CD4-positive, alpha-beta memory T cell (primary cell): ENCODE data around the gene CCDC87. TPM values are rescaled to one million over a fixed set of nuclear protein-coding genes. Genes with fewer than 3 reads are reported as not detected.
A peak's percentile ranks its signal among the peaks of the same experiment; 100 is the strongest.

Experiments used
- CTCF ChIA-PET: fragments of 350-600 bp; sonication (Branson Sonifier 250); formaldehyde crosslinking; loops from one replicate; lab custom pipeline; 2021; ENCODE audit warnings: inconsistent platforms; ENCODE audit not compliant: partially characterized antibody; lab: Charles Lee
- POLR2A ChIA-PET: fragments of 350-600 bp; sonication (Branson Sonifier 250); formaldehyde crosslinking; loops from one replicate; lab custom pipeline; 2021; ENCODE audit not compliant: partially characterized antibody; lab: Charles Lee
- DNase-seq, 5 donors: peaks; one replicate each; pipeline versions ENCODE4 v3.0.0 to v3.0.0-alpha.2; 2020 to 2022; ENCODE audit warnings: mixed read lengths in 1 of 5
- H3K27ac ChIP-seq: one replicate; pipeline ENCODE4 v1.7.0; 2013; ENCODE audit warnings: low read depth, low read length
- H3K27me3 ChIP-seq: 2 replicates; pipeline ENCODE4 v1.7.0; 2013; ENCODE audit warnings: mild to moderate bottlenecking, low read length, moderate library complexity; ENCODE audit not compliant: insufficient read depth
- H3K36me3 ChIP-seq: 2 replicates; pipeline ENCODE4 v1.7.0; 2013; ENCODE audit warnings: mild to moderate bottlenecking, low read length, moderate library complexity; ENCODE audit not compliant: insufficient read depth
- H3K4me1 ChIP-seq: 2 replicates; pipeline ENCODE4 v1.7.0; 2013; ENCODE audit warnings: mild to moderate bottlenecking, low read length, moderate library complexity; ENCODE audit not compliant: insufficient read depth
- H3K4me3 ChIP-seq, 2 donors: one replicate each; pipeline ENCODE4 v1.7.0; 2013; ENCODE audit warnings: low read length in 2 of 2, mild to moderate bottlenecking in 1 of 2
- H3K9me3 ChIP-seq, 2 donors: one replicate each; pipeline ENCODE4 v1.7.0; 2013; ENCODE audit warnings: low read length in 2 of 2, control low read depth in 1 of 2; ENCODE audit not compliant: control insufficient read depth in 1 of 2
- H3K27ac Mint-ChIP-seq, 7 donors: one replicate each; pipeline ENCODE4 v1.8.0; 2020 to 2021; ENCODE audit warnings: mixed read lengths in 7 of 7, mild to moderate bottlenecking in 6 of 7, inconsistent platforms in 3 of 7, moderate library complexity in 3 of 7
- H3K27me3 Mint-ChIP-seq, 2 donors: one replicate each; pipeline ENCODE4 v1.8.0; 2020 to 2021; ENCODE audit warnings: mixed read lengths in 2 of 2
- H3K36me3 Mint-ChIP-seq, 2 donors: one replicate each; pipeline ENCODE4 v1.8.0; 2020 to 2021; ENCODE audit warnings: mixed read lengths in 2 of 2, inconsistent platforms in 1 of 2, mild to moderate bottlenecking in 1 of 2
- H3K4me1 Mint-ChIP-seq, 4 donors: one replicate each; pipeline ENCODE4 v1.8.0; 2020 to 2021; ENCODE audit warnings: mixed read lengths in 4 of 4, mild to moderate bottlenecking in 1 of 4
- H3K4me3 Mint-ChIP-seq, 8 donors: one replicate each; pipeline ENCODE4 v1.8.0; 2020 to 2021; ENCODE audit warnings: mixed read lengths in 8 of 8, mild to moderate bottlenecking in 7 of 8, moderate library complexity in 6 of 8, inconsistent platforms in 3 of 8
- H3K9me3 Mint-ChIP-seq, 8 donors: one replicate each; pipeline ENCODE4 v1.8.0; 2020 to 2021; ENCODE audit warnings: mixed read lengths in 8 of 8, mild to moderate bottlenecking in 5 of 8, inconsistent platforms in 3 of 8, moderate library complexity in 1 of 8
- intact Hi-C: fragments of 100-400 bp; cut with micrococcal nuclease; formaldehyde crosslinking; loops from one replicate; pipeline ENCODE4 v1.15.1; 2023
- polyA plus RNA-seq, 2 donors: library from polyadenylated mRNA; unstranded; fragments of 300-500 nt; fragmentation: Illumina TruSeq; gene quantifications; one replicate each; pipeline ENCODE4 v1.2.3, GENCODE V29; 2021
- total RNA-seq, 2 experiments: library from RNA; stranded (reverse); gene quantifications; one replicate each; pipeline ENCODE4 v1.2.3, GENCODE V29; 2021

CCDC87 gene
- total and polyA plus RNA-seq, 4 experiments from 2014 or later: 0.34 TPM; not detected in 3

DNA sequence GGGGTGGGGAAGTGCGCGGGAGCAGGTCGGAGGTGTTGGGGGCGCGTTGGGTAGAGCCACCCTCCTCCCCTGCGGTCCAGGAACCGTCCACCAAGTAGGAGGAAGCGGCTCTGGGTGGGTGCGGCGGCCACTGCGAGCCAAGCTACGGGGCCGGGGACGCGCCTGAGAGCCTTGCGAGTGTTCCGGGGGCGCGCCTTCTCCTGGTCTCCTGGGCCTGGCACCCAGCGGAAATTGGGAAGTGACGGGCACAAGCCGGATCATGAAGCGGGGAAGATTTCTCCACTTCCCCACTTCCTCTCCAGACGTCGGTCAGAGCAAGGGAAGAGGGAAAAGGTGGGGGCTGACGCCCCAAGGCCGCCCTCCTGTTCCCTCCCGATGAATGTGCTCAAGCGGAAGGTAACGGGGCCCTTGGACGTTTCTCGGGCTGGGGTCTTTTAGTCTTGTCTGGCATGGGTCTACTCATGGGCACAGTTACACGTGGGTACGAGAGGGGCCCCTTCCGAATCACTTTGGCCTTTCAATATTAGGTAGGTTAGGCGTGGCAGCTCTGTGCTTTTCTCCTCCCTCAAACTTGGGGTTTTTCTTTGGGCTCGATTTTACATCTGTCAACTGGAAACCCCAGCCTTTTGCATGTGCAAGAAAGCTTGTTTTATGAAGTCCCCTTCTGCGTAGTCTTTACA lies 24.4 kb upstream of the CCDC87 start:
- no peaks in the 10 kb centered on the region for H3K27me3 ChIP-seq
- H3K9me3 Mint-ChIP-seq: peaks cover 0 to 8% (median 0%) of the 10 kb centered on the region in 8 donors
- H3K4me1 ChIP-seq: peaks cover 48% of the 10 kb centered on the region
- DNase-seq: peak in 4 of 5 donors; percentile 31 to 69 (median 43)
- H3K4me3 Mint-ChIP-seq: peak overlapping the region; percentile 96 to 100 (median 98)
- H3K9me3 ChIP-seq: no peaks in the 10 kb centered on the region
- H3K4me3 ChIP-seq: peak overlapping the region; percentile 17 to 99
- peak overlapping the region; percentile 97 for H3K27ac ChIP-seq
- ChIA-PET POLR2A (interaction anchor here (0.6 to 17.7 kb wide), 35 partner anchors 8 to 755 kb away, joined by 3 to 442 read pairs (median 6); partner anchors contain the start of genes ACTN3, B4GAT1, CCDC87 and CCS), CTCF (interaction anchor here (0.9 to 2.6 kb wide), 9 partner anchors 20 to 757 kb away, joined by 3 to 19 read pairs (median 3); partner anchors contain the start of genes CCDC87, CCS, MRPL11 and MUS81)
- peaks cover 32 to 70% (median 46%) of the 10 kb centered on the region in 4 donors for H3K4me1 Mint-ChIP-seq
- H3K36me3 ChIP-seq: no peaks in the 10 kb centered on the region
- intact Hi-C loops: loop anchor here (5.0 kb wide), 2 partner anchors 125 to 150 kb away; partner anchors contain the start of gene PELI3
- no peaks in the 10 kb centered on the region for H3K27me3 Mint-ChIP-seq
- H3K36me3 Mint-ChIP-seq: peaks cover 13 to 42% of the 10 kb centered on the region in 2 donors
- H3K27ac Mint-ChIP-seq: peak overlapping the region; percentile 98 to 100 (median 99)

DNA sequence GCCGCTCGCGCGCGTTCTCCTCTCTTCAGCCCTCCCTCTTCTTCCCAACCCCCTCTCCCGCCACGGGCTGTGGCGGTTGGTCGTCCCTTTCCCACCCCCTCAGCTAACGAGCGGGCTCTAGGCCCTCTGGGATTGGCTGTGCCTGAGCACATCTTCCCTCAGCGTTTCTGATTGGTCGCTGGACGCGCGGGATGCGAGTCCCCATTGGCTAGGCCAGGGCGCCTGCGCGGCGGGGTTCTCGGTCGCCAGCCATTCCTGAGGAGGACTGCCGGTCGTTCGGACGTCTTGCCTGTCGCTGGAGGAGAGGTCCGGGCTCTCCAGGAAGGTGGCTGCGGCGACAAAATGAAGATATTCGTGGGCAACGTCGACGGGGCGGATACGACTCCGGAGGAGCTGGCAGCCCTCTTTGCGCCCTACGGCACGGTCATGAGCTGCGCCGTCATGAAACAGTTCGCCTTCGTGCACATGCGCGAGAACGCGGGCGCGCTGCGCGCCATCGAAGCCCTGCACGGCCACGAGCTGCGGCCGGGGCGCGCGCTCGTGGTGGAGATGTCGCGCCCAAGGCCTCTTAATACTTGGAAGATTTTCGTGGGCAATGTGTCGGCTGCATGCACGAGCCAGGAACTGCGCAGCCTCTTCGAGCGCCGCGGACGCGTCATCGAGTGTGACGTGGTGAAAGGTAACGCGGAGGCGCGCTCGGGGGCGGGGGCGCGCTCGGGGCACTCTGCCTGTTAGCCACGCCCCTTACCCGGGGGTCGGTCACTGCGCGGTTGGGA lies 23.7 kb upstream of the CCDC87 start, which contains the start of gene RBM14:
Gene RBM14, plus strand, starts transcription at position 252 of the 776 bp plus-strand sequence. Its CDS starts 91 bp downstream, at position 343.
- intact Hi-C loops: loop anchor here (1.0 to 5.0 kb wide), 6 partner anchors 22 to 149 kb away; partner anchors contain the start of genes CCDC87, CCS, PELI3 and RBM4
- peaks cover 13 to 36% of the 10 kb centered on the region in 2 donors for H3K36me3 Mint-ChIP-seq
- POLR2A ChIA-PET: interaction anchor here (0.6 to 17.7 kb wide), 35 partner anchors 9 to 756 kb away, joined by 3 to 442 read pairs (median 6); partner anchors contain the start of genes ACTN3, CCDC87, CCS and CTSF
- no peaks in the 10 kb centered on the region for H3K27me3 Mint-ChIP-seq
- peak within 1 kb of the TSS; percentile 96 to 100 (median 98) for H3K4me3 Mint-ChIP-seq
- DNase-seq: peak; percentile 99 to 100 (median 99)
- H3K27ac Mint-ChIP-seq: peak within 1 kb of the TSS; percentile 98 to 100 (median 99)
- Histone ChIP-seq H3K4me1 (peaks cover 40% of the 10 kb centered on the region), H3K9me3 (no peaks in the 10 kb centered on the region), H3K36me3 (no peaks in the 10 kb centered on the region), H3K27me3 (no peaks in the 10 kb centered on the region), H3K4me3 (peak within 1 kb of the TSS; percentile 70 to 99), H3K27ac (peak within 1 kb of the TSS; percentile 97)
- CTCF ChIA-PET: interaction anchor here (1.2 to 2.6 kb wide), 5 partner anchors 21 to 82 kb away, joined by 3 to 19 read pairs (median 7); partner anchors contain the start of genes CCDC87, CCS, RBM4 and RBM4B
- H3K4me1 Mint-ChIP-seq: peaks cover 30 to 63% (median 40%) of the 10 kb centered on the region in 4 donors
- peaks cover 0 to 8% (median 0%) of the 10 kb centered on the region in 8 donors for H3K9me3 Mint-ChIP-seq

DNA sequence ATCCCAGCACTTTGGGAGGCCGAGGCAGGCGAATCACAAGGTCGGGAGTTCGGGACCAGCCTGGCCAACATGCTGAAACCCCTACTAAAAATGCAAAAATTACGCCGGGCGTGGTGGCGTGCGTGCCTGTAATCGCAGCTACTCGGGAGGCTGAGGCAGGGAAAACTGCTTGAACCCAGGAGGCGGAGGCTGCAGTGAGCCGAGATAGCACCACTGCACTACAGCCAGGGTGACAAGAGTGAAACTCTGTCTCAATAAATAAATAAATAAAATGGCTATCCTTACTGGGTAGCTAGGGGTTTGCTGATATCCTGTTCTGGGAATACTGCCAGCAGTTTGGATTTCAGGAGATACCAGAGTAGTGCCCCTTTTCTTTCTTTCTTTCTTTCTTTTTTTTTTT lies 21.2 kb upstream of the CCDC87 start:
- Histone ChIP-seq H3K27ac (no peak overlapping the region), H3K9me3 (no peaks in the 10 kb centered on the region), H3K4me3 (no peak overlapping the region), H3K36me3 (no peaks in the 10 kb centered on the region), H3K4me1 (peaks cover 33% of the 10 kb centered on the region), H3K27me3 (no peaks in the 10 kb centered on the region)
- H3K4me3 Mint-ChIP-seq: no peak overlapping the region
- DNase-seq: no peak
- peaks cover 8 to 29% of the 10 kb centered on the region in 2 donors for H3K36me3 Mint-ChIP-seq
- peaks cover 23 to 52% (median 34%) of the 10 kb centered on the region in 4 donors for H3K4me1 Mint-ChIP-seq
- POLR2A ChIA-PET: interaction anchor here (1.4 to 17.7 kb wide), 2 partner anchors 21 to 175 kb away, joined by 4 to 442 read pairs; partner anchors contain the start of genes MRPL11 and RBM4
- intact Hi-C loops: no loop called here
- H3K9me3 Mint-ChIP-seq: peaks cover 0 to 8% (median 0%) of the 10 kb centered on the region in 8 donors
- H3K27me3 Mint-ChIP-seq: no peaks in the 10 kb centered on the region
- CTCF ChIA-PET: interaction anchor here (0.8 kb wide), 1 partner anchor 24 kb away, joined by 3 read pairs; no protein-coding TSS in a partner anchor
- no peak overlapping the region for H3K27ac Mint-ChIP-seq

DNA sequence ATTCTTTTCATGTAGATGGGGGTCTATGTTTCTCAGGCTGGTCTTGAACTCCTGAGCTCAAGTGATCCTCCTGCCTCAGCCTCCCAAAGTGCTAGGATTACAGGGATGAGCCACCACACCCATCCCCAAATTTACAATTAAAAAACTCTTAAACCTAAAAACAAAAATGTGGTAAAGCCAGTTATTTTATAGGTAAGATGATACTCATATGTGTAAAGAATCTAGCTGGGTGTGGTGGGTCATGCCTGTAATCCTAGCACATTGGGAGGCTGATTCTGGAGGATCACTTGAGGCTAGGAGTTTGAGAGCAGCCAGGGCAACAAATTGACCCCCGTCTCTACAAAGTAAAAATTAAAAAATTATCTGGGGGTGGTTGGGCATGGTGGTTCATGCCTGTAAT lies 19.6 kb upstream of the CCDC87 start:
- H3K27me3 Mint-ChIP-seq: no peaks in the 10 kb centered on the region
- intact Hi-C loops: no loop called here
- no peak overlapping the region for H3K4me3 Mint-ChIP-seq
- Histone ChIP-seq H3K27ac (no peak overlapping the region), H3K27me3 (no peaks in the 10 kb centered on the region), H3K9me3 (no peaks in the 10 kb centered on the region), H3K4me3 (no peak overlapping the region), H3K36me3 (no peaks in the 10 kb centered on the region), H3K4me1 (peaks cover 19% of the 10 kb centered on the region)
- no peak overlapping the region for H3K27ac Mint-ChIP-seq
- no peak for DNase-seq
- peaks cover 11 to 36% (median 19%) of the 10 kb centered on the region in 4 donors for H3K4me1 Mint-ChIP-seq
- POLR2A ChIA-PET: interaction anchor here (17.7 kb wide), 1 partner anchor 22 kb away, joined by 442 read pairs; the partner anchor contains the start of gene RBM4
- peaks cover 1 to 13% of the 10 kb centered on the region in 2 donors for H3K36me3 Mint-ChIP-seq
- CTCF ChIA-PET: no interaction called here
- peaks cover 0 to 8% (median 0%) of the 10 kb centered on the region in 8 donors for H3K9me3 Mint-ChIP-seq

DNA sequence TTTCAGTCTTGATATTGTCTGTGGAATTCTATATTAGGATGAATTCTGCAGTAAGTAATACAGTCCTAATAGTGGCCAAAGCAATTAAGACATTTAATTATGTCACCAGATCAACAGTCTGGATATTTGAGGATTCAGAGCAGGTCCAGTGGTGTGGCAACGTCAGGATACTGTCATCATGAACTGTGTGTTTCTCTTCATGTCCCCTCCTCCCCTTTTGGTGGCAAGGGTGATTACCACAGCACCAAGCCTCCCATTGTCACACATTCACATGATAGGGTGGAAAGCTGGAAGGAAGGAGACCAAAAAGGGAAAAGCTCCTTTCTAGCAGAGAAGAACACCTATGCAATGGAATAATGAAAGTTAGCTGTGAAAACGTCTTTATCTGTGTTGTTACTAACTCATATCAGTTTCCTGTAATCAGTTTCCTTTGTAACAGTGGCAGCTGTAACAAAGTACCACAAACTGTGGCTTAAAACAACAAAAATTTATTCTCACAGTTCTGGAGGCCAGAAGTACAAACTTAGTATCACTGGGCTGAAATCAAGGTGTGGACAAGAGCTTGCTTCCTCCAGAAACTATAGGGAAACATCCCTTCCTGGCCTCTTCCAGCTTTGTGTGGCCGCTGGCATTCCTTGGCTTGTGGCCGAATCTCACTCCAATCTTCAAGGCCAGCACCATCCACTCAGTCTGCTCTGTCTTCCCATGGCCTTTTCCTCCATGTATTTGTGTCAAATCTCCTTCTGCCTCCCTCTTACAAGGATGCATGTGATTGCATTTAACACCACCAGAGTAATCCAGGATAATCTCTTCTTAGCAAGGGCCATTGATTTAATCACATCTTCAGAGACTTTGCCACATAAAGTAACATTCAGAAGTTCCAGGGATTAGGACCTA lies 17.1 kb upstream of the CCDC87 start:
- Histone ChIP-seq H3K4me1 (peaks cover 11% of the 10 kb centered on the region), H3K9me3 (no peaks in the 10 kb centered on the region), H3K36me3 (peaks cover 11% of the 10 kb centered on the region), H3K4me3 (no peak overlapping the region), H3K27ac (no peak overlapping the region), H3K27me3 (no peaks in the 10 kb centered on the region)
- Mint-ChIP-seq H3K4me3 (peak overlapping the region in 2 of 8 donors; percentile 43 to 59), H3K36me3 (peaks cover 0 to 11% of the 10 kb centered on the region in 2 donors), H3K27ac (peak overlapping the region; percentile 18 to 85 (median 53)), H3K27me3 (no peaks in the 10 kb centered on the region), H3K9me3 (no peaks in the 10 kb centered on the region), H3K4me1 (peaks cover 6 to 13% (median 11%) of the 10 kb centered on the region in 4 donors)
- ChIA-PET CTCF (interaction anchor here (0.6 to 1.4 kb wide), 3 partner anchors 15 to 19 kb away, joined by 3 to 5 read pairs (median 4); partner anchors contain the start of gene CCDC87), POLR2A (interaction anchor here (1.2 kb wide), 1 partner anchor 9 kb away, joined by 3 read pairs; no protein-coding TSS in a partner anchor)
- intact Hi-C loops: loop anchor here (1.0 kb wide), 1 partner anchor 60 kb away; no protein-coding TSS in a partner anchor
- DNase-seq: no peak
